ENCODE measurements around the gene METTL17.

- TF ChIP-seq CTCF (IDR thresholded peaks at IDR 0.05) (no peak), POLR2A (IDR thresholded peaks at IDR 0.05) (no peak), EP300 (IDR thresholded peaks at IDR 0.05) (no peak)
Measured at GRCh38 chr14:20976291-20976690, 13.5 kb upstream of the METTL17 start.
